HCT116 (cell line): Measurements from ENCODE around the gene ICA1L. TPM values are rescaled to one million over a fixed set of nuclear protein-coding genes. Genes with fewer than 3 reads are reported as not detected.

ENCODE experiments used
- ATAC-seq: fragments of 200-7000 bp; cut with Tn5 transposase; 2 replicates; pipeline ENCODE4 v1.9.1; 2020; ENCODE audit warnings: mild to moderate bottlenecking, moderate library complexity
- BruUV-seq: library from RNA; stranded (reverse); fragments of 400-500 nt; replicated peaks from 2 replicates; lab custom pipeline; 2021; lab: Mats Ljungman, UMichigan
- CTCF ChIA-PET: fragments of 300-600 bp; sonication (Branson Sonifier 250); formaldehyde crosslinking; loops from one replicate; lab custom pipeline; 2021; ENCODE audit warnings: antibody characterized with exemption; lab: Charles Lee
- POLR2A ChIA-PET: fragments of 300-600, 350-600 bp; sonication (Branson Sonifier 250); formaldehyde crosslinking; loops from one replicate; lab custom pipeline; 2021; ENCODE audit warnings: antibody characterized with exemption; lab: Charles Lee
- RAD21 ChIA-PET, 2 experiments: fragments of 300-600 bp; sonication (Branson Sonifier 250); formaldehyde crosslinking; loops; one replicate each; lab custom pipeline; 2023; ENCODE audit warnings: low total read pairs in 2 of 2; ENCODE audit not compliant: uncharacterized antibody in 2 of 2, unreplicated experiment in 2 of 2, low non-redundant PET in 1 of 2; lab: Charles Lee
- DNase-seq: peaks from one replicate; pipeline ENCODE4 v3.0.0-alpha.2; 2010; ENCODE audit warnings: low read depth, low spot score
- H2AFZ ChIP-seq: fragments of 200-600 bp; shearing (Covaris generic), sonication (generic); 2 replicates; pipeline ENCODE4 v1.6.1; 2017; ENCODE audit warnings: low read depth, mixed run types, mixed read lengths, antibody characterized with exemption, low read length; ENCODE audit not compliant: poor library complexity, severe bottlenecking
- H3K27ac ChIP-seq: 2 replicates; pipeline ENCODE4 v1.5.1; 2012; ENCODE audit warnings: low read depth, low read length
- H3K27me3 ChIP-seq: fragments of 200-600 bp; sonication (generic); 2 replicates; pipeline ENCODE4 v1.6.1; 2016; ENCODE audit warnings: mixed run types, low read length, mixed read lengths; ENCODE audit not compliant: insufficient read depth
- H3K36me3 ChIP-seq, 2 experiments: fragments of 200-500 bp in 1 of 2; fragments of 200-600 bp in 1 of 2; sonication (Bioruptor generic) in 1 of 2; sonication (generic) in 1 of 2; 2 replicates each; pipeline versions ENCODE4 v1.5.1 to v1.6.1; 2014 to 2016; ENCODE audit warnings: low read length in 2 of 2, inconsistent platforms in 1 of 2, mixed read lengths in 1 of 2, mixed run types in 1 of 2; ENCODE audit not compliant: insufficient read depth in 2 of 2, control insufficient read depth in 1 of 2
- H3K4me1 ChIP-seq, 2 experiments: fragments of 200-600 bp in 1 of 2; sonication (generic) in 1 of 2; 2 replicates each; pipeline versions ENCODE4 v1.5.1 to v1.6.1; 2012 to 2017; ENCODE audit warnings: low read length in 2 of 2, inconsistent platforms in 1 of 2, mild to moderate bottlenecking in 1 of 2, mixed read lengths in 1 of 2, mixed run types in 1 of 2, moderate library complexity in 1 of 2; ENCODE audit not compliant: insufficient read depth in 2 of 2, control insufficient read depth in 1 of 2
- H3K4me2 ChIP-seq: fragments of 200-600 bp; sonication (generic); 2 replicates; pipeline ENCODE4 v1.6.1; 2017; ENCODE audit warnings: mixed run types, low read length, mixed read lengths
- H3K4me3 ChIP-seq, 2 experiments: fragments of 200-600 bp in 1 of 2; sonication (generic) in 1 of 2; replicated peaks in 1 of 2; 2 replicates each; pipeline ENCODE4 v1.5.1; 2011 to 2016; ENCODE audit warnings: low read length in 2 of 2, control low read depth in 1 of 2, low read depth in 1 of 2, mild to moderate bottlenecking in 1 of 2, mixed read lengths in 1 of 2, mixed run types in 1 of 2
- H3K79me2 ChIP-seq: fragments of 200-600 bp; sonication (generic); 2 replicates; pipeline ENCODE4 v1.6.1; 2017; ENCODE audit warnings: mild to moderate bottlenecking, mixed run types, low read length, moderate library complexity, mixed read lengths; ENCODE audit not compliant: insufficient read depth
- H3K9ac ChIP-seq: fragments of 200-600 bp; sonication (generic); 2 replicates; pipeline ENCODE4 v1.6.1; 2016; ENCODE audit warnings: low read length, mixed read lengths
- H3K9me2 ChIP-seq: fragments of 200-600 bp; sonication (generic), shearing (Covaris generic); 2 replicates; pipeline ENCODE4 v1.6.1; 2017; ENCODE audit warnings: mixed run types, mild to moderate bottlenecking, moderate library complexity; ENCODE audit not compliant: insufficient read depth
- H3K9me3 ChIP-seq, 2 experiments: fragments of 200-500 bp in 1 of 2; fragments of 200-600 bp in 1 of 2; sonication (Bioruptor generic) in 1 of 2; sonication (generic) in 1 of 2; 2 replicates each; pipeline ENCODE4 v1.6.1; 2014 to 2017; ENCODE audit warnings: low read length in 2 of 2, mixed read lengths in 2 of 2, inconsistent platforms in 1 of 2, low read depth in 1 of 2, mild to moderate bottlenecking in 1 of 2, mixed run types in 1 of 2, moderate library complexity in 1 of 2; ENCODE audit not compliant: control insufficient read depth in 1 of 2, insufficient read depth in 1 of 2
- H4K20me1 ChIP-seq: fragments of 200-600 bp; sonication (generic), shearing (Covaris generic); 2 replicates; pipeline ENCODE4 v1.6.1; 2017; ENCODE audit warnings: mixed run types, mild to moderate bottlenecking, moderate library complexity; ENCODE audit not compliant: insufficient read depth
- CBX3 ChIP-seq: IDR thresholded peaks from 2 replicates; pipeline ENCODE4 v1.6.1; 2012; ENCODE audit warnings: low read depth
- EGR1 ChIP-seq: IDR thresholded peaks from 2 replicates; pipeline ENCODE4 v1.6.1; 2012; ENCODE audit warnings: low read depth
- ELF1 ChIP-seq: IDR thresholded peaks from 2 replicates; pipeline ENCODE4 v1.6.1; 2012; ENCODE audit warnings: low read depth, borderline replicate concordance
- EZH2 ChIP-seq: fragments of 200-600 bp; sonication (generic); IDR thresholded peaks from 2 replicates; pipeline ENCODE4 v1.6.1; 2017; ENCODE audit warnings: antibody characterized with exemption, mixed run types
- EZH2phosphoT487 ChIP-seq: fragments of 200-600 bp; IDR thresholded peaks from 2 replicates; pipeline ENCODE4 v1.6.1; 2018; ENCODE audit warnings: antibody characterized with exemption, borderline replicate concordance
- FOSL1 ChIP-seq: IDR thresholded peaks from 2 replicates; pipeline ENCODE4 v1.6.1; 2012; ENCODE audit warnings: low read depth
- JUND ChIP-seq: IDR thresholded peaks from 2 replicates; pipeline ENCODE4 v1.6.1; 2012
- POLR2A ChIP-seq: IDR thresholded peaks from 2 replicates; pipeline ENCODE4 v1.7.0; 2011; ENCODE audit warnings: borderline replicate concordance; ENCODE audit not compliant: insufficient read depth, insufficient read length; ENCODE audit errors: extremely low read depth
- POLR2AphosphoS5 ChIP-seq: IDR thresholded peaks from 2 replicates; pipeline ENCODE4 v1.6.1; 2011; ENCODE audit warnings: mild to moderate bottlenecking, low read depth, low read length, moderate library complexity
- SP1 ChIP-seq: IDR thresholded peaks from 2 replicates; pipeline ENCODE4 v1.6.1; 2012; ENCODE audit warnings: low read depth
- SRF ChIP-seq: IDR thresholded peaks from 2 replicates; pipeline ENCODE4 v1.6.1; 2012; ENCODE audit warnings: low read depth
- TCF7L2 ChIP-seq: IDR thresholded peaks from 2 replicates; pipeline ENCODE4 v1.7.0; 2011; ENCODE audit warnings: borderline replicate concordance, inconsistent platforms; ENCODE audit not compliant: insufficient read depth, insufficient read length; ENCODE audit errors: extremely low read depth
- YY1 ChIP-seq: IDR thresholded peaks from 2 replicates; pipeline ENCODE4 v1.6.1; 2011; ENCODE audit warnings: low read length, low read depth, moderate library complexity, mild to moderate bottlenecking; ENCODE audit not compliant: insufficient replicate concordance; ENCODE audit errors: extremely low read depth
- intact Hi-C: fragments of 100-400 bp; cut with micrococcal nuclease; formaldehyde crosslinking; loops from 2 replicates; pipeline ENCODE4 v1.10.0; 2022
- total RNA-seq: library from RNA; stranded (reverse); gene quantifications from one replicate; pipeline ENCODE4 v1.2.1, GENCODE V29; 2021; ENCODE audit not compliant: unreplicated experiment
- TF ChIP-seq, protein P1 (sequence below): IDR thresholded peaks from 2 replicates; pipeline ENCODE4 v1.6.1; 2012
- TF ChIP-seq, protein P2 (sequence below), 3 experiments: fragments of 200-600 bp in 1 of 3; sonication (generic) in 1 of 3; IDR thresholded peaks in 2 of 3; conservative IDR thresholded peaks in 1 of 3; 2 replicates each; pipeline ENCODE4 v1.5.1; 2012 to 2017; ENCODE audit warnings: low read depth in 2 of 3, low read length in 2 of 3, antibody characterized with exemption in 1 of 3, borderline replicate concordance in 1 of 3, control low read depth in 1 of 3, mild to moderate bottlenecking in 1 of 3, mixed read lengths in 1 of 3, mixed run types in 1 of 3, moderate library complexity in 1 of 3; ENCODE audit not compliant: insufficient read depth in 1 of 3

ICA1L gene
- total RNA-seq, 1 experiment from 2014 or later: 2.5 TPM

DNA sequence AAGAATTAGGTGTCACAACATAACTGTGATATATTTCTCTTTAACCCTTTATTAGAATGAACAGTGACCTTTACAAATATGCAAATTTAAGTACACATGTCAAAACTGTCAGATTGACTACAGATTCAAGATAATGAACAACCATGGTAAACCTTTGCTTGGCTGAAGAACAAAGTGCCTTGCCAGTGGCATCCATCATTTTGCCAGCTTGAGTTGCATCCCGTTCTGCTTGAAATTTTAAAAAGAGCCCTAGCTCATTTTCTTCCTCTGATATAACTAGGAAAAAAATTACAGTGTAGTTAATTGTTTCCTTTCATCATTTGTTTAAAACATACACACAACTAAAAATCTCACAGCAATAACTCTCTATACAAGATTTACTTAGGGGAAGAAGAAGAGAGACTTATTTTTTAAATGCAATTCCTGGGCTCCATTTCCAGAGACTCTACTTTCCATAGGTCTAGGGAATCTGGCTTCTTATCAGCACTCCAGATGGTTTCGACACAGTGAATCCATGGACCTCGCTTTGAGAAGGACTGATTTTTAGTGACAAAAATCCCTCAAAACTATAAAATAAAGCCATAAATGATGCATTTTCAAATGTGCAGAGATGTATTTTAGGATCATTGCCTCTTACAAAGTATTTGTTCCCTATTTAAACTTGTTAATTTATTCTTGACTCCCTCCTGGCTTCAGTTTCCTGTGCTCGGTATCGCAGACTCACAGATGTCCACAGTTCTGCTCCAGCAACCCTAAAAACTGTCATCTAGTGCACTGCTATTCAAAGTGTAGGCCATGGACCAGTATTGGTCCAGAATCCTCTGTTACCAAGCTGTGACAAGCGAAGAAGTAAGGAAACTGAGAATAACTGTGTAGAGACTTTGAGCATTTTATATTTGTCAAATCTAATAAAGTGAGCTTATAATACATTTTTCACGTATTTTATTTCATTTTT lies 50.1 kb downstream of the ICA1L start:
- Histone ChIP-seq H3K36me3 (no peaks in the 10 kb centered on the region), H3K9me3 (no peaks in the 10 kb centered on the region), H3K9ac (no peak overlapping the region), H3K79me2 (no peaks in the 10 kb centered on the region), H3K4me3 (no peak overlapping the region), H3K9me2 (no peaks in the 10 kb centered on the region), H3K27ac (no peak overlapping the region), H3K4me1 (no peaks in the 10 kb centered on the region), H3K4me2 (no peak overlapping the region), H4K20me1 (no peaks in the 10 kb centered on the region), H3K27me3 (no peaks in the 10 kb centered on the region), H2AFZ (no peak overlapping the region)
- CTCF ChIA-PET: interaction anchor here (1.4 kb wide), 1 partner anchor 233 kb away, joined by 5 read pairs; no protein-coding TSS in a partner anchor
- POLR2A ChIA-PET: no interaction called here
- BruUV-seq: no TSS peak
- RAD21 ChIA-PET: no interaction called here
- ATAC-seq (no peak), DNase-seq (no peak)
- intact Hi-C loops: no loop called here
- TF ChIP-seq, protein P1, sequence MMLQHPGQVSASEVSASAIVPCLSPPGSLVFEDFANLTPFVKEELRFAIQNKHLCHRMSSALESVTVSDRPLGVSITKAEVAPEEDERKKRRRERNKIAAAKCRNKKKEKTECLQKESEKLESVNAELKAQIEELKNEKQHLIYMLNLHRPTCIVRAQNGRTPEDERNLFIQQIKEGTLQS: no peak
- TF ChIP-seq SP1 (no peak), FOSL1 (no peak), EGR1 (no peak), JUND (no peak), CBX3 (no peak), SRF (no peak), EZH2phosphoT487 (no peak), POLR2A (no peak), EZH2 (no peak), POLR2AphosphoS5 (no peak), TCF7L2 (no peak), YY1 (no peak), ELF1 (no peak)
- TF ChIP-seq, protein P2, sequence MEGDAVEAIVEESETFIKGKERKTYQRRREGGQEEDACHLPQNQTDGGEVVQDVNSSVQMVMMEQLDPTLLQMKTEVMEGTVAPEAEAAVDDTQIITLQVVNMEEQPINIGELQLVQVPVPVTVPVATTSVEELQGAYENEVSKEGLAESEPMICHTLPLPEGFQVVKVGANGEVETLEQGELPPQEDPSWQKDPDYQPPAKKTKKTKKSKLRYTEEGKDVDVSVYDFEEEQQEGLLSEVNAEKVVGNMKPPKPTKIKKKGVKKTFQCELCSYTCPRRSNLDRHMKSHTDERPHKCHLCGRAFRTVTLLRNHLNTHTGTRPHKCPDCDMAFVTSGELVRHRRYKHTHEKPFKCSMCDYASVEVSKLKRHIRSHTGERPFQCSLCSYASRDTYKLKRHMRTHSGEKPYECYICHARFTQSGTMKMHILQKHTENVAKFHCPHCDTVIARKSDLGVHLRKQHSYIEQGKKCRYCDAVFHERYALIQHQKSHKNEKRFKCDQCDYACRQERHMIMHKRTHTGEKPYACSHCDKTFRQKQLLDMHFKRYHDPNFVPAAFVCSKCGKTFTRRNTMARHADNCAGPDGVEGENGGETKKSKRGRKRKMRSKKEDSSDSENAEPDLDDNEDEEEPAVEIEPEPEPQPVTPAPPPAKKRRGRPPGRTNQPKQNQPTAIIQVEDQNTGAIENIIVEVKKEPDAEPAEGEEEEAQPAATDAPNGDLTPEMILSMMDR (IDR thresholded peaks at IDR 0.05 in 2 of 3, conservative IDR thresholded peaks at IDR 0.05 in 1 of 3; ENCODE audit: borderline replicate concordance in 1 of 3, insufficient read depth in 1 of 3, low read depth in 2 of 3, low read length in 2 of 3): no peak
- TF ChIP-seq, all 23 proteins: peak for 0
